CD4-positive, alpha-beta T cell treated with Interferon gamma for 1 hour (primary cell): ENCODE data around the gene LITAF.

Source experiments
- DNase-seq: peaks from one replicate; pipeline ENCODE4 v3.0.0-alpha.2; 2020

LITAF gene

GRCh38 chr16:11547118-11547916 lies 39.4 kb downstream of the LITAF start:
- no peak for DNase-seq

DNA sequence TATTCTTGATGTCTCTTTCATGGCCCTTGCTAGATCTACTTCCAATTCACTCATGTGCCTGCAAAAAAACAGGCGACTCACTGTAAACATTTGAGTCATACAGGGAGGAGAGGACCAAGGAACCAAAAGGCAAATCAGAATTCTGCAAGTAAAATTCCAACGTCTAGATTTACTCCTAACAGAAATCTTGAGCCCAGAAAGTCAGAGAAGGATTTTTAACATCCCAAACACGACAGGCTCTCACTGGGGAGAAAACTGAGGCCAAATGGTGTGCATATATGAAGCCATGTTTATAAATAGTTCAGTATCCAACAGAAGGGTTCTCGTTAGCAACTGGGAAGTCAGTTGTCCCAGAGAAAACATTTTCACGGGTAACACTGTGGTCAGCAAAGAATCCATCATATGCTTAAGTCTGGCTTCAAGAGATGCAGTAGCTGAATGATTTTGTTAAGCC lies 40.1 kb downstream of the LITAF start:
- no peak for DNase-seq

DNA sequence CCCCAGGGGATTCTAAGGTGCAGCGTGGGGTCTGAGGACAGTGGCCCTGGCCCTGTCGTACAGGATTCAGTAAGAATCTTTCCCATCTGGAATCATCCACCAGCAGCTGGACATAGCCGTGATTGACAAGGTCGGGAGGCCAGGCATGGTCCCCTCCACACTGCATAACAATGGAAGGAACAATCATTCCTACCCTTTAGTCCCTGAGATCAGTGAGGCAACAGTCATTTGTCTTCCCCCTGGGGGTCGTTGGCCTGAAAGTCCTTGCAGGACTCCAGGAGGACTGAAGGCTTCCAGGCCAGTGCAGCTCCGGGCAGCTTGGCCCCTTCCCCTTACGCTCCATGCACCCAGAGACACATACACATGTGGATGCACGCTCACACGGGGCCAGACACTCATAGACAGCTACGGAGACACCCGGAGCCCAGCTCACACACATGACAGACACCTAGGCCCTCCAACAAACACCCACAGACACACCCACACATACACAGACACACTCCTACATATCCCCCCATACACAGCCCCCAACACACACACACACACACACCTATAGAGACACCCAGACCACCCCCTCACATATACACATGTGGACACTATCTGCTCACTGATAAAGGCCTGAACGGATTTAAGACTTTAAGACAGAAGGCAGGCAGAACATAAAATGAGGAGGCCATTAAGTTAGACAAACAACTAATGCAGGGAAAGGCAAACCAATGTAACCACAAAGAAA lies 42.9 kb downstream of the LITAF start:
- DNase-seq: no peak

DNA sequence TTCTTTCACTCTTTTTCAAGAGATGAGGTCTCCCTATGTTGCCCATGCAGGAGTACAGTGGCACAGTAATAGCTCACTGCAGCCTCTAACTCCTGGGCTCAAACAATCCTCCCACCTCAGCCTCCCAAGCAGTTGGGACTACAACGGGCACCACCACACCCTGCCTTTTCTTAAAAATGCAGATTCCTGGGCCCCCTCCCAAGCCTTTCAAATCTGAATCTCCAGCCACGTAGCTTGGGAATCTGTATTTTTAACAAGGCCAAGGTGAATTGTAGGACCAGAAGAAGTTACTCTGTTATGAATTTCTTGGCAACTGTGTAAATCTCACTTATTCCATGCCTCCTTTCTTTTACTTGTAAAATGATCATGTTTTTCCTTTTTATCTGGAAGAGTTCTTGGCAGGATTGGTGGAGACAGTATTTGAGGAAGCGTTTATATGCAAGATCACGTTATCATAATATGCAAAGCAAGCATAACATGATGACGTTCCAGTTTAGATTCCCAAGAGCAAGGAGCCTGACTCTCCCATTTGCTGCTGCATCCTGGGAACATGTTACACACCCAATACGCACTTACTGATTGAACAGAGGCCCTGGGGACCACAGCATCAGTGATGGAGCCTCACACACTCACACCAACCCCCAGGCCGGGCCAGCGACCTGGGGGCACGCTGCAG lies 44.5 kb downstream of the LITAF start:
- DNase-seq: no peak

DNA sequence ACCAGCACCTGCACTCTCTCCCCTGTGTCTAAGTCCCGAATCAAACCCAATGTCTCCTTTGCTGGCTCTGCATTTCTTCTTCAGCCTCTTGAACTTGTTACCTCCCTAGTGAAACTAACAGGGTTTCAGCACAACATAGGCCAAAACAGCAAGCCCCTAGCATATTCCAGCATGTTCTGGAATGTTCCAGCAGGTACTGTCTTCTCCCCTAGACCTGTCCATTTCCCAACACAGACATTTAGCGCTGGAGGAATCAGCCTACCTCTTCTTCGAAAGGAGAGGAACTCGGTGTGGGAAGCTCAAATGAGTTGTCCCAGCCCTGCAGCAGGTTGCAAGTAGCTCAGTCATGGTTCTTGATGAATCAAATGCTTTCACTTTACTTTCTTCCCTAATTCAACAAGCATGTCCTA lies 47.1 kb downstream of the LITAF start:
- DNase-seq: no peak

DNA sequence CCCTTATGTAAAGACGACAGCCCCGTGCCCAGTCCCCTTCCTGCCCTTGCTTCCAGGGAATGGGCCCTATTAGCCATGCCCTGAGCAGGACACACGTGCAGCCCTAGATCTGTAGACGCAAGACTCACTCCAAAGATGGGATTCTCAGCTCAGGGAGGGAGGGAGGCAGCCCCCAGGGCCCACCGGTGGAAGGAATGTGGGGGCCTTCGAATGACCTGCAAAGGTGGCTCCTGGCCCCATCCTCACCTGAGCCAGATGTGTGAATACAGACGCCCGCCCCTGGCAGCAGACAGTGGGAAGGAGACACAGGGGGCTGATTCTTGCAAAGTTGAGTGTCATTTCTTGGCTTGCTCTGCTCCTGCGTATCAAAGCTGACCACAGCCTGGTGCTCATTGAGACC lies 47.8 kb downstream of the LITAF start:
- no peak for DNase-seq

GRCh38 chr16:11536104-11536866 lies 50.4 kb downstream of the LITAF start:
- no peak for DNase-seq

DNA sequence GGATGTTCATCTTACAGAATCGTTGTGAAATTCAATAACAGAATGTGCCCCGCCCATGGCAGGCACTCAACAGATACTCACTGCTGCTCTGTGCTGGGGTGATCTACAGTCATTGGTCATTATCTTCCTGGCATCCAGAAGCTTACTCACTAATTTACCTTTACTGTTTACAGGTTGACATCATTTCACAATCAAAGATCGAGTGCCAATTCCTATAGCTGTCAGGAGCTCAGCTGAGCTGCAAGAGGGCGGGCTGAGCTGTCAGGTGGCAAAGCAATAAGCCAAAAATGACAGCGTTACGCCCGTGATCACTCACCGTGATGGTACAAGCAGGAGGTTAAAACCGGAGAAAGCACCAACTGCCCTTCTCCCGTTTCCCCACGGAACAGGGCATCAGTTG lies 51.2 kb downstream of the LITAF start:
- DNase-seq: no peak

- no peak for DNase-seq
Measured at GRCh38 chr16:11534262-11534661, 52.5 kb downstream of the LITAF start.

DNA sequence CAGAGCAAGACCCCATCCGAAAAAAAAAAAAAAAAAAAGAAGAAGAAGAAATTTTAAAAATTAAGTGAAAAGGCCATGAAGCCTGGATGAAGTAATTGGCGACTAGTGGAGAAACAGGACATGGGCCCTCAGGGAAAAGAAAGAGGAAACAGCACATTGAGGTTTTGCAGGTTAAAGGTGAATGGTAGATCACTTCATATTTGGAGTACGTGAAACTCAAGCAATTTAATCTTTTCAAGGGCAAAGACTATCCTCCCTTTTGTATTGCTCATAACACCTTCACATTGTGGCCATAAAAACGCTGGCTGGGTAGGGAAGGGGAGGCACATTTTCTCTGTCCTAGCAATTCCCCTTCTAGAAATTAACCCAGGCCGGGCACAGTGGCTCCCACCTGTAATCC lies 53.1 kb downstream of the LITAF start:
- no peak for DNase-seq

- DNase-seq: no peak
Measured at GRCh38 chr16:11530171-11530940, 56.4 kb downstream of the LITAF start.

- DNase-seq: no peak
Measured at GRCh38 chr16:11529285-11529684, 57.4 kb downstream of the LITAF start.

GRCh38 chr16:11528053-11528452 lies 58.7 kb downstream of the LITAF start:
- no peak for DNase-seq

GRCh38 chr16:11526655-11527350 lies 59.9 kb downstream of the LITAF start:
- DNase-seq: no peak

DNA sequence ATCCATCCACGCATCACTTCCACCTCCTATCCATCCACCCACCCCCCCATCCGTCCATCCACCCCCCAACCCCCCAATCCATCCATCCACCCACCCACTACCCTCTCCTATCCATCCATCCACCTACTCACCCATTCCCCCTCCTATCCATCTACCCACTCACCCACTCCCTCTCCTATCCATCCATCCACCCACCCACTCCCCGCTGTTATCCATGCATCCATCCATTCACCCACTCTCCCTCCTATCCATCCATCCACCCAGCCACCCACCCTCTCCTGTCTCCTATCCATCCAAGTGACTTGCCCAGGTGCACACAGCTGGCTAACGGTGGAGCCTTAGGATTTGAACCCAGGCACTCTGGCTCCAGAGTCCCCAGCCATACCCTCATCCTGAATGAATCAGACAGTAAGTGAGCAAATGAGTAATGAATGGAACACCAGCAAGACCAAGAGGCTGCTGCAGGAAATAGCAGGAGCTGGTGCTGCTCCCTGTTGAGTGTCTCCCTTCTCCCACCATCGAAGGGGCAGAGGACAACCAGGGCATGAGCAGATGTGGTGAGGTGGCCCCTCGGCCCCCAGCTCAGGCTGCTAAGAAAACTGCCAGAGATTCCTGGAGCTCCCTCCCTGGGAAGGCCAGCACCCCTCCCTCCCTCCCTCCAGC lies 62.5 kb downstream of the LITAF start:
- DNase-seq: no peak

DNA sequence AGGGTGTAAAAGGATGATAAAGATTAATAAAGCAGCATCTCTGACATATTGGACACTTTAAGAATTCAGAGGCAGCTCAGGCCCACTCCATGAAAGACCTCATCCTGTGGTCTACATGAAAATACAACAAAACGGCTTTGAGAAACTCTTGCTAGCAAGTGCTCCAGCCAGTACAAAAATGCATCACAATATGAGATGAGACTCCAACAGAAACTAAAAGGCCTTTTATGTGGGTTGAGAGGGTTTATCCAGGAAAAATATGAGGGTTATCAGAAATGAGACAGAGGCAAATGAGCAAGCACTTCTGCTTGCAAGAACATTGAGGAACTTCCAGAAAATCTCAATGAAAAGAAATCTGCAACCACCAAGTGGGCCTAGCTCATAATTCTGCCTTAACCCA lies 65.7 kb downstream of the LITAF start:
- no peak for DNase-seq

- DNase-seq: peak; percentile 8
Measured at GRCh38 chr16:11520442-11520841, 66.3 kb downstream of the LITAF start.

- DNase-seq: no peak
Measured at GRCh38 chr16:11517961-11518360, 68.8 kb downstream of the LITAF start.

DNA sequence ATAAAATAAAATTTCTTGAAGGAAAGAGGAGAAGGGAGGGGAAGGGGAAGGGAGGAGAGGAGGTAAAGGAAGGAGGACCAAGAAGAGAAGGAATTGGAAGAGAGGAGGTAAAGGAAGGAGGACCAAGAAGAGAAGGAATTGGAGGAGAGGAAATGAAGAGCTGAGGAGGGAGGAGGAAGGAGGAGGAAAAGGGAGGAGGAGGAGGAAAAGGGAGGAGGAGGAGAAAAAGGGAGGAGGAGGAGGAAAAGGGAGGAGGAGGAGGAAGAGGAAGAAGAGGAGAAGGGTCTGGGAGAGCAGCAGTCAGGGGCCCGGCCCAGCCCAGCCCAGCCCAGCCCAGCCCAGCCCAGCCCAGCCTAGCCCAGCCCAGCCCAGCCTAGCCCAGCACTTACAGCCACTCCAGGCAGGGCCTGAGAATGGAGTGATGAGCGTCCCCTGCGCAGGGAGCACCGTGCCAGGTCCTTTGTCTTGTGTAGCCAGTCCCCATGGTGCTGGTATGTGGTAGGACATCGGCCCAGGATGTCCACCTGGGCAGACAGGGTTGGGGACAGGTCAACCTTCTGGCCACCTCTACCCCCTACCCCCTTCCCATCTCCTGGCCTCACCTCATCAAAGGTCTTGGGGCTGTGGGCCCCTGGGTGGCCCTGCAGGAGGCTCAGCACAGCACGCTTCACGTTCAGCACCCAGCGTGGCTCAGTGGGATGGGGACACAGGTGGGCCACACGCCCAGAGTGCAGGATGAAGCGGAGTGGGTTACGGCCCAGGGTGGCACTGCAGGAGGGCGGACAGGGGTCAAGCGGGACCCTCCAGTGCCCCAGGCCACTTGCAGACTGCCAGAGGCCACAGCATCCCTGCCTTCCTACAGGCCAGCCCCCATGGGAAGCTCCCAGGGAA lies 70.9 kb downstream of the LITAF start:
- no peak for DNase-seq

DNA sequence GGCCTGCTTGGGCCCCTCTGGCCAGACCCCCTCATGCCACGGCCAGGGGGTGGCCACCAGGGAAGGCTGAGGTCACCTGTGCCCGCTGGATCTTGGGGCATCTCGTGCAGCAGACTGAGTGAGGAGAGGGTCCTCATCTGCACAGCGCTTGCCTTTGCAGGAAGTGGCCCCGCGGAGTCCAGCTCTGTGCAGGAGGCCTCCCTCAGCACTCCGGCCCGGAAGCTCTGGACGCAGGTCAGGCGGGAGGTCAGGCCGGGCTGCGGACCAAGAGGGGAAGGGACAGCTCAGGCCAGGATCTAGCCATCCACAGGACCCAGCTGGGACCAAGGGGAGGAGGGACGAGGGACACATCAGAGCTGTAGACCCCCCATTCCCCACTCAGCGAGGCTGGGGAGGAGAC lies 72.4 kb downstream of the LITAF start:
- no peak for DNase-seq
